ENCODE data around the gene MATN4. TPM values are rescaled to one million over a fixed set of nuclear protein-coding genes. Genes with fewer than 3 reads are reported as not detected.

Gene MATN4
- total RNA-seq, 1 experiment from 2014 or later = 1.9 TPM

GRCh38 chr20:45313065-45313695, 5.1 kb upstream of the MATN4 start:
- no peaks in the 10 kb centered on the region for H3K36me3 Mint-ChIP-seq
- no peaks in the 10 kb centered on the region for H3K9me3 Mint-ChIP-seq
- TF ChIP-seq NFATC4 (CRISPR knock-in tag; IDR thresholded peaks at IDR 0.05) = no peak
- no peak for TF ChIP-seq CREB1 (CRISPR knock-in tag; IDR thresholded peaks at IDR 0.05)
- no peak for TF ChIP-seq MYBL2 (CRISPR knock-in tag; IDR thresholded peaks at IDR 0.05)
- no peak for TF ChIP-seq ZNF671 (CRISPR knock-in tag; IDR thresholded peaks at IDR 0.05)
- TF ChIP-seq NR1H2 (CRISPR knock-in tag; IDR thresholded peaks at IDR 0.05) = no peak
- POLR2A ChIA-PET = interaction anchor here (0.5 kb wide), 1 partner anchor 22 kb away, joined by 5 read pairs; no protein-coding TSS in a partner anchor
- peaks cover 28% of the 10 kb centered on the region for H3K27me3 Mint-ChIP-seq (ENCODE audit: low read depth)
- H3K27ac Mint-ChIP-seq = no peak overlapping the region
- peaks cover 8% of the 10 kb centered on the region for H3K4me1 Mint-ChIP-seq
- ATAC-seq (no peak), DNase-seq (ENCODE audit: low spot score) (no peak)
- H3K4me3 Mint-ChIP-seq = no peak overlapping the region
- CTCF ChIA-PET = interaction anchor here (1.0 to 3.3 kb wide), 12 partner anchors 11 to 458 kb away, joined by 3 to 61 read pairs (median 10); partner anchors contain the start of genes SDC4, SYS1, WFDC10A and WFDC2

- H3K9me3 Mint-ChIP-seq = no peaks in the 10 kb centered on the region
- ChIA-PET CTCF (interaction anchor here (0.6 to 3.3 kb wide), 55 partner anchors 8 to 623 kb away, joined by 3 to 61 read pairs (median 4); partner anchors contain the start of genes PIGT, SDC4, SYS1 and TP53TG5), POLR2A (interaction anchor here (1.0 to 1.1 kb wide), 2 partner anchors 11 to 19 kb away, joined by 3 to 4 read pairs; no protein-coding TSS in a partner anchor)
- peak overlapping the region; percentile 63 for H3K4me3 Mint-ChIP-seq
- H3K27ac Mint-ChIP-seq = no peak overlapping the region
- H3K27me3 Mint-ChIP-seq (ENCODE audit: low read depth) = peaks cover 33% of the 10 kb centered on the region
- H3K4me1 Mint-ChIP-seq = peaks cover 15% of the 10 kb centered on the region
- H3K36me3 Mint-ChIP-seq = no peaks in the 10 kb centered on the region
- DNase-seq (ENCODE audit: low spot score) = no peak
- TF ChIP-seq PRRX2 (CRISPR knock-in tag; IDR thresholded peaks at IDR 0.05) (no peak), SP1 (CRISPR knock-in tag; conservative IDR thresholded peaks at IDR 0.05) (no peak), PRDM15 (CRISPR knock-in tag; IDR thresholded peaks at IDR 0.05) (peak; percentile 62), FOXP4 (CRISPR knock-in tag; IDR thresholded peaks at IDR 0.05) (no peak)
- ATAC-seq = no peak
Measured at GRCh38 chr20:45312241-45312640, 4.1 kb upstream of the MATN4 start.

- ChIA-PET POLR2A (interaction anchor here (1.0 to 1.1 kb wide), 2 partner anchors 11 to 18 kb away, joined by 3 to 4 read pairs; no protein-coding TSS in a partner anchor), CTCF (interaction anchor here (0.6 to 3.3 kb wide), 55 partner anchors 9 to 624 kb away, joined by 3 to 61 read pairs (median 4); partner anchors contain the start of genes PIGT, SDC4, SYS1 and TP53TG5)
- ATAC-seq (peak; percentile 68), DNase-seq (ENCODE audit: low spot score) (peak; percentile 92)
- H3K36me3 Mint-ChIP-seq = no peaks in the 10 kb centered on the region
- peaks cover 33% of the 10 kb centered on the region for H3K27me3 Mint-ChIP-seq (ENCODE audit: low read depth)
- no peaks in the 10 kb centered on the region for H3K9me3 Mint-ChIP-seq
- peak overlapping the region; percentile 63 for H3K4me3 Mint-ChIP-seq
- H3K4me1 Mint-ChIP-seq = peaks cover 15% of the 10 kb centered on the region
- H3K27ac Mint-ChIP-seq = no peak overlapping the region
- TF ChIP-seq JUN (CRISPR knock-in tag; IDR thresholded peaks at IDR 0.05) (no peak), NR3C1 (CRISPR knock-in tag; conservative IDR thresholded peaks at IDR 0.05; ENCODE audit: low read depth) (no peak), RORB (CRISPR knock-in tag; IDR thresholded peaks at IDR 0.05) (no peak), ZNF219 (CRISPR knock-in tag; IDR thresholded peaks at IDR 0.05; ENCODE audit: borderline replicate concordance) (0 out of 2 replicates have a peak, but pooled peaks have one; percentile 27), CTCF (IDR thresholded peaks at IDR 0.05) (peak; percentile 71), ZNF121 (CRISPR knock-in tag; IDR thresholded peaks at IDR 0.05) (peak; percentile 100), ZNF138 (CRISPR knock-in tag; conservative IDR thresholded peaks at IDR 0.05) (0 out of 2 replicates have a peak, but pooled peaks have one; percentile 68), ZNF423 (CRISPR knock-in tag; IDR thresholded peaks at IDR 0.05) (no peak), NFYB (CRISPR knock-in tag; conservative IDR thresholded peaks at IDR 0.05; ENCODE audit: low read depth) (no peak), SP1 (CRISPR knock-in tag; conservative IDR thresholded peaks at IDR 0.05) (peak; percentile 74), ZBTB43 (CRISPR knock-in tag; IDR thresholded peaks at IDR 0.05) (0 out of 2 replicates have a peak, but pooled peaks have one; percentile 35), FOXP4 (CRISPR knock-in tag; IDR thresholded peaks at IDR 0.05) (no peak), TEAD1 (CRISPR knock-in tag; IDR thresholded peaks at IDR 0.05) (peak; percentile 79; the same call in 1 of the 2 replicates)
Measured at GRCh38 chr20:45311589-45312211, 3.6 kb upstream of the MATN4 start.

Measured in WTC11 (cell line).